OCI-LY7 (cell line): ENCODE measurements around the gene LZTR1. TPM values are rescaled to one million over a fixed set of nuclear protein-coding genes. Genes with fewer than 3 reads are reported as not detected.

Source experiments
- BruUV-seq: library from RNA; stranded (reverse); fragments of 400-500 nt; replicated peaks from 2 replicates; lab custom pipeline; 2021; lab: Mats Ljungman, UMichigan
- CTCF ChIA-PET: fragments of 300-600 bp; sonication (Branson Sonifier 250); formaldehyde crosslinking; loops from one replicate; lab custom pipeline; 2022; ENCODE audit warnings: antibody characterized with exemption; ENCODE audit not compliant: unreplicated experiment; lab: Charles Lee
- POLR2A ChIA-PET: fragments of 300-600 bp; sonication (Branson Sonifier 250); formaldehyde crosslinking; loops from one replicate; lab custom pipeline; 2022; ENCODE audit warnings: antibody characterized with exemption; lab: Charles Lee
- DNase-seq: peaks from one replicate; pipeline ENCODE4 v3.0.0-alpha.2; 2015; ENCODE audit warnings: low spot score
- H2AFZ ChIP-seq: fragments of 200-600 bp; sonication (generic), shearing (Covaris generic); 2 replicates; pipeline ENCODE4 v1.6.1; 2014; ENCODE audit warnings: mild to moderate bottlenecking, antibody characterized with exemption, low read length, moderate library complexity
- H3K27ac ChIP-seq: fragments of 200-600 bp; sonication (generic); 2 replicates; pipeline ENCODE4 v1.5.1; 2014; ENCODE audit warnings: mixed run types, low read depth, mild to moderate bottlenecking, moderate library complexity, low read length, inconsistent platforms; ENCODE audit not compliant: poor library complexity, severe bottlenecking
- H3K36me3 ChIP-seq: fragments of 200-600 bp; sonication (generic); 2 replicates; pipeline ENCODE4 v1.6.1; 2014; ENCODE audit warnings: mild to moderate bottlenecking, antibody characterized with exemption, low read length, moderate library complexity, mixed read lengths; ENCODE audit not compliant: insufficient read depth
- H3K4me1 ChIP-seq: fragments of 200-600 bp; sonication (generic); 2 replicates; pipeline ENCODE4 v1.5.1; 2014; ENCODE audit warnings: mild to moderate bottlenecking, low read length; ENCODE audit not compliant: insufficient read depth, poor library complexity, severe bottlenecking
- H3K4me2 ChIP-seq: fragments of 200-600 bp; sonication (generic); 2 replicates; pipeline ENCODE4 v1.6.1; 2014; ENCODE audit warnings: mild to moderate bottlenecking, low read length
- H3K4me3 ChIP-seq: fragments of 200-600 bp; sonication (generic); 2 replicates; pipeline ENCODE4 v1.5.1; 2014; ENCODE audit warnings: mild to moderate bottlenecking, low read depth, low read length; ENCODE audit not compliant: poor library complexity, severe bottlenecking
- H3K79me2 ChIP-seq: fragments of 200-600 bp; sonication (generic); 2 replicates; pipeline ENCODE4 v1.6.1; 2016; ENCODE audit warnings: low read depth, mild to moderate bottlenecking, low read length, moderate library complexity, mixed read lengths; ENCODE audit not compliant: insufficient read depth
- H3K9me2 ChIP-seq: fragments of 200-600 bp; sonication (generic); 2 replicates; pipeline ENCODE4 v1.6.1; 2016; ENCODE audit warnings: mild to moderate bottlenecking, low read length, mixed read lengths; ENCODE audit not compliant: insufficient read depth
- H3K9me3 ChIP-seq: fragments of 200-600 bp; sonication (generic); 2 replicates; pipeline ENCODE4 v1.6.1; 2014; ENCODE audit warnings: mild to moderate bottlenecking, mixed run types, low read length, mixed read lengths
- H4K20me1 ChIP-seq: fragments of 200-600 bp; sonication (generic); 2 replicates; pipeline ENCODE4 v1.6.1; 2014; ENCODE audit warnings: mild to moderate bottlenecking, antibody characterized with exemption, low read length, moderate library complexity, mixed read lengths; ENCODE audit not compliant: insufficient read depth
- CTCF ChIP-seq: fragments of 200-600 bp; sonication (generic); conservative IDR thresholded peaks from 2 replicates; pipeline ENCODE4 v1.5.1; 2014; ENCODE audit warnings: mild to moderate bottlenecking, antibody characterized with exemption, low read length, moderate library complexity, mixed read lengths
- EZH2phosphoT487 ChIP-seq: fragments of 200-600 bp; sonication (generic); IDR thresholded peaks from 2 replicates; pipeline ENCODE4 v1.6.1; 2018; ENCODE audit warnings: low read depth, borderline replicate concordance, mild to moderate bottlenecking, mixed run types, antibody characterized with exemption, low read length, moderate library complexity, mixed read lengths
- intact Hi-C: fragments of 100-400 bp; cut with micrococcal nuclease; formaldehyde crosslinking; loops from one replicate; pipeline ENCODE4 v1.10.0; 2022; ENCODE audit not compliant: unreplicated experiment
- total RNA-seq, 2 experiments: library from RNA; depleted of rRNA in 1 of 2; stranded (reverse); fragments of >200 nt in 1 of 2; shearing (Covaris generic) in 1 of 2; gene quantifications; 2 replicates each; pipeline ENCODE4 v1.2.3, GENCODE V29; 2014 to 2022

The LZTR1 gene
- total RNA-seq, 2 experiments from 2014 or later: 46.8 to 61.8 TPM

- Histone ChIP-seq H3K27ac (no peak overlapping the region), H4K20me1 (no peaks in the 10 kb centered on the region), H3K9me3 (no peaks in the 10 kb centered on the region), H3K4me1 (peaks cover 11% of the 10 kb centered on the region), H3K79me2 (peaks cover 2% of the 10 kb centered on the region; the same call in 1 of the 2 replicates), H2AFZ (no peak overlapping the region), H3K4me3 (no peak overlapping the region), H3K4me2 (no peak overlapping the region), H3K9me2 (no peaks in the 10 kb centered on the region), H3K36me3 (no peaks in the 10 kb centered on the region)
- CTCF ChIA-PET: no interaction called here
- BruUV-seq: no TSS peak
- no peak for DNase-seq
- TF ChIP-seq EZH2phosphoT487: no peak
- no peak for TF ChIP-seq CTCF
- POLR2A ChIA-PET: interaction anchor here (0.7 kb wide), 1 partner anchor 122 kb away, joined by 3 read pairs; no protein-coding TSS in a partner anchor
- intact Hi-C loops: no loop called here
These were observed 4.5 kb upstream of the LZTR1 start for GRCh38 chr22:20977516-20978170.

- Histone ChIP-seq H3K4me2 (no peak overlapping the region), H4K20me1 (no peaks in the 10 kb centered on the region), H3K4me3 (no peak overlapping the region), H3K9me2 (no peaks in the 10 kb centered on the region), H3K27ac (no peak overlapping the region), H2AFZ (no peak overlapping the region), H3K9me3 (no peaks in the 10 kb centered on the region), H3K36me3 (no peaks in the 10 kb centered on the region), H3K4me1 (peaks cover 19% of the 10 kb centered on the region), H3K79me2 (peaks cover 10% of the 10 kb centered on the region)
- no TSS peak for BruUV-seq
- DNase-seq: no peak
- CTCF ChIA-PET: no interaction called here
- TF ChIP-seq CTCF (no peak), EZH2phosphoT487 (no peak)
- intact Hi-C loops: no loop called here
- POLR2A ChIA-PET: no interaction called here
These were observed 3.7 kb upstream of the LZTR1 start for GRCh38 chr22:20978419-20978818.

- TF ChIP-seq EZH2phosphoT487: no peak
- H3K4me1 ChIP-seq: peaks cover 19% of the 10 kb centered on the region
- no peak overlapping the region for H3K27ac ChIP-seq
- H3K79me2 ChIP-seq: peaks cover 10% of the 10 kb centered on the region
- H2AFZ ChIP-seq: no peak overlapping the region
- intact Hi-C loops: no loop called here
- no peaks in the 10 kb centered on the region for H4K20me1 ChIP-seq
- H3K9me2 ChIP-seq: no peaks in the 10 kb centered on the region
- ChIA-PET CTCF (no interaction called here), POLR2A (interaction anchor here (0.6 kb wide), 1 partner anchor 94 kb away, joined by 4 read pairs; no protein-coding TSS in a partner anchor)
- H3K4me2 ChIP-seq: no peak overlapping the region
- no TSS peak for BruUV-seq
- peaks cover 6% of the 10 kb centered on the region for H3K36me3 ChIP-seq
- no peak for DNase-seq
- H3K9me3 ChIP-seq: no peaks in the 10 kb centered on the region
- no peak overlapping the region for H3K4me3 ChIP-seq
These were observed 2.8 kb upstream of the LZTR1 start for GRCh38 chr22:20979243-20979809.
